Panc1 (cell line): ENCODE measurements around the gene CNOT11. TPM values are rescaled to one million over a fixed set of nuclear protein-coding genes. Genes with fewer than 3 reads are reported as not detected.

Source experiments
- microRNA-seq: library from miRNA; unstranded; fragments of <30 nt; microRNA quantifications from one replicate; pipeline ENCODE4 v1.1.0, GENCODE V29; 2020; ENCODE audit not compliant: unreplicated experiment
- total RNA-seq: library from RNA; stranded (reverse); gene quantifications from one replicate; pipeline ENCODE4 v1.2.1, GENCODE V29; 2021; ENCODE audit not compliant: unreplicated experiment

Gene CNOT11
- total RNA-seq, 1 experiment from 2014 or later: 58.3 TPM

Small RNAs within 50 kb of the gene (microRNA-seq; reads per million reads assigned to microRNA genes)
- gene MIR5696: not detected

Other genes starting within 250 kb of the CNOT11 start
- 139 TPM for gene TBC1D8, start 101.5 kb upstream of the CNOT11 start, total RNA-seq
- gene RNF149, start 55.8 kb downstream of the CNOT11 start, total RNA-seq: 29.9 TPM
- gene CREG2, start 134.6 kb downstream of the CNOT11 start, total RNA-seq: 0.21 TPM
- not detected for gene RFX8, start 222.2 kb downstream of the CNOT11 start, total RNA-seq